ENCODE results near the gene C1QTNF6. TPM values are rescaled to one million over a fixed set of nuclear protein-coding genes. Genes with fewer than 3 reads are reported as not detected.

The C1QTNF6 gene
- total RNA-seq, 1 donor from 2014 or later = 23.2 TPM

DNA sequence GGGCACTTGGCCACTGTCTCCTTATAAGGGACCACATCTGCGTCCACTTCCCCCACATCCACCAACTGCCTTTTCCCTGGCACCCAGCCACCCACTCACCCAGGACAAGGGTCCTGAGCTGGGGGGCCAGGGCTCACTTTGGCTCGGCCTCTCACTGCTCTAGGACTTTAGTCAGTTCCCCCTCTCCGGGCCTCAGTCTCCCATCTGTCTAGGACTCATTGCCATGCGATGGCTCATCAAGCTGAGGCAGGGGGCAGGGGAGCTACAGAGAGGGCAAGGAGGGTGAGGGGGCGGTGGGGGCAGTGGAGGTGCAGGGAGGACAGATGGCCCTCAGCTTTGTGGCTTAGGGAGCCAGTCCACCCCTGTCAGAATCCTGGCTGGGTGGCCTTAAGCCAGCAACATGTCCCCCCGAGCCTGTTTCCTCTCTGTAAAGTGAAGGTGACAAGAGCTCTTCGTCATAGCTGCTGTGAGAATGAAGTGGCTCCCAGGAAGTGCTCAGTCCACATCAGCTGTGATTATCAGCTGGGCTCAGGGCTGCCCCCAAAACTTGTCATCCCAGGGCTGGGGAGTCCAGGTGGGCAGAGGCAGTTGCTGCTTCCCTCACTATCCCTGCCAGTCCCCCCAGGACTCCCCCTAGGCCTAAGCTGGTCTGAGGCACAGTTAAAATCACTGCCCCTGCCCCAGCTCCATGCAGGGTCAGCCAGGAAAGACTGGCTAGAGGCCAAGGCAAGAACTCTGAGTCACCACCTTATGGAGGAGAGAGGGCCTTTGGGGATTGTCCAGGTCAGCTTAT is 41.2 kb upstream of the C1QTNF6 start:
- TF ChIP-seq, protein P1, sequence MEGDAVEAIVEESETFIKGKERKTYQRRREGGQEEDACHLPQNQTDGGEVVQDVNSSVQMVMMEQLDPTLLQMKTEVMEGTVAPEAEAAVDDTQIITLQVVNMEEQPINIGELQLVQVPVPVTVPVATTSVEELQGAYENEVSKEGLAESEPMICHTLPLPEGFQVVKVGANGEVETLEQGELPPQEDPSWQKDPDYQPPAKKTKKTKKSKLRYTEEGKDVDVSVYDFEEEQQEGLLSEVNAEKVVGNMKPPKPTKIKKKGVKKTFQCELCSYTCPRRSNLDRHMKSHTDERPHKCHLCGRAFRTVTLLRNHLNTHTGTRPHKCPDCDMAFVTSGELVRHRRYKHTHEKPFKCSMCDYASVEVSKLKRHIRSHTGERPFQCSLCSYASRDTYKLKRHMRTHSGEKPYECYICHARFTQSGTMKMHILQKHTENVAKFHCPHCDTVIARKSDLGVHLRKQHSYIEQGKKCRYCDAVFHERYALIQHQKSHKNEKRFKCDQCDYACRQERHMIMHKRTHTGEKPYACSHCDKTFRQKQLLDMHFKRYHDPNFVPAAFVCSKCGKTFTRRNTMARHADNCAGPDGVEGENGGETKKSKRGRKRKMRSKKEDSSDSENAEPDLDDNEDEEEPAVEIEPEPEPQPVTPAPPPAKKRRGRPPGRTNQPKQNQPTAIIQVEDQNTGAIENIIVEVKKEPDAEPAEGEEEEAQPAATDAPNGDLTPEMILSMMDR (conservative IDR thresholded peaks at IDR 0.05) = no peak
- H3K27ac Mint-ChIP-seq = no peak overlapping the region
- no peaks in the 10 kb centered on the region for H3K4me1 Mint-ChIP-seq (ENCODE audit: unreplicated experiment)
- no peaks in the 10 kb centered on the region for H3K36me3 Mint-ChIP-seq
- H3K9me3 Mint-ChIP-seq = no peaks in the 10 kb centered on the region
- no peak overlapping the region for H3K4me3 Mint-ChIP-seq
- peaks cover 12% of the 10 kb centered on the region for H3K27me3 Mint-ChIP-seq
- DNase-seq (ENCODE audit: extremely low spot score, unreplicated experiment) = no peak

DNA sequence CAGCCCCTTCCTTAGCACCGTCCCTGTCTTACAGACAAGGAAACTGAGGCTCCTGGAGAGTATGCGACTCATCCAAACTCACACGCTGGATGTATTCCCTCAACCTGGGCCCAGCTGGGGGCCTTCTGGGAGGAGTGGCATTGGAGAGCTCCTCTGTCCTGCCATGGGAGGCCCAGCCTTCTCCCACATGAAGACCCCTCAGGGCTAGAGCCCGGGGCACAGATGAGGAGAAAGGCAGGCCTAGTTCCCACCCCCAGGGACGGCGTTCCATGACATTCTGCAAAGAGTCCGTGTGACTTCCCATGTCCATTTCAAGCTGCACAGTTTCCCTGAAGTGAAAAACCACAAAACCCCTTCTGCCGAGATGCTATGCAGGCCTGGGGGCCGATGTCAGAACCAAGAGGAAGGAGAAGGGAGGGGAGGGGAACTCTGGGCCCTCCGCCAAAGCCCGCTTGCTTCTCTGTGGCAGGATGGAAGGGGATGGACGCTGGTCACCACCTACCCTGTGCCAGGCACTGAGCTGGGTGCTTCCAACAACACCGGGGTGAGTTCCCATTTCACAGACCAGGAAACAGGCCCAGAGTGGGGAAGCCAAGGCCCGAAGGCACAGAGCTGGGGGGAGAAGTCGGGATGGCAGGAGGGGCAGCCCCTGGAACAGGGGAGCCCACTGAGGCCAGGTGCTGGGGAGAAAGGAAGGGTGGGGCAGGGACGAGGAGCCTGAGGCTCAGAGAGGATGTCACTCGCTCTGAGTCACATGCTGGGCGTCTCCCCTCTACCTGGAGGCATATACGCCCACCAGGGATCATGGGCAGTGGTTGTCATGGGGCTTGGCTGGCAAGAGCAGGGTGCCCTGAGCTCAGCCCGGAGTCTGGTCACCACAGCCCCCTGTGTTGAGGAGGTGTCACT is 40.3 kb upstream of the C1QTNF6 start:
- DNase-seq (ENCODE audit: extremely low spot score, unreplicated experiment) = no peak
- H3K27me3 Mint-ChIP-seq = peaks cover 17% of the 10 kb centered on the region
- no peaks in the 10 kb centered on the region for H3K9me3 Mint-ChIP-seq
- TF ChIP-seq, protein P1 (conservative IDR thresholded peaks at IDR 0.05) = no peak
- H3K4me3 Mint-ChIP-seq = no peak overlapping the region
- H3K36me3 Mint-ChIP-seq = no peaks in the 10 kb centered on the region
- H3K27ac Mint-ChIP-seq = no peak overlapping the region
- no peaks in the 10 kb centered on the region for H3K4me1 Mint-ChIP-seq (ENCODE audit: unreplicated experiment)

DNA sequence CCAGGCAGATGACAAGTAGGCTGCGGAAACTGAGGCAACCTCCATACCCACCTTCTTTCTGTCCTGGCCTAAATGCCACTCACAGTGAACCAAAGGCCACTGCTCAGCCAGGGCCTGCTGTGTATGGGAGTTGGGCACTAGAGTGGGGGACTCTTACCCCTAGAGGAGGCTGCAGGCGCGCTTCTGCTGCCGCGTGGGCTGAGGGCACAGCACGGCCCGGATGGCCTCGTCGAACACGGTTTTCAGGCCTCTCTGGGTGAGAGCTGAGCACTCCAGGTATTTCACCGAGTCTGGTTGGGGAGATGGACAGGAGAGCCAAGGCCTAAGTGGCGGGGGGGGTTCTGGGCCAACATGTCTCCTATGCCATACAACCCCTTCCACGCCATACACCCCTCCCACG is 38.5 kb upstream of the C1QTNF6 start:
- Mint-ChIP-seq H3K36me3 (no peaks in the 10 kb centered on the region), H3K4me3 (no peak overlapping the region), H3K9me3 (peaks cover 2% of the 10 kb centered on the region), H3K27me3 (peaks cover 19% of the 10 kb centered on the region), H3K27ac (no peak overlapping the region), H3K4me1 (ENCODE audit: unreplicated experiment) (no peaks in the 10 kb centered on the region)
- TF ChIP-seq, protein P1 (conservative IDR thresholded peaks at IDR 0.05) = no peak
- no peak for DNase-seq (ENCODE audit: extremely low spot score, unreplicated experiment)

DNA sequence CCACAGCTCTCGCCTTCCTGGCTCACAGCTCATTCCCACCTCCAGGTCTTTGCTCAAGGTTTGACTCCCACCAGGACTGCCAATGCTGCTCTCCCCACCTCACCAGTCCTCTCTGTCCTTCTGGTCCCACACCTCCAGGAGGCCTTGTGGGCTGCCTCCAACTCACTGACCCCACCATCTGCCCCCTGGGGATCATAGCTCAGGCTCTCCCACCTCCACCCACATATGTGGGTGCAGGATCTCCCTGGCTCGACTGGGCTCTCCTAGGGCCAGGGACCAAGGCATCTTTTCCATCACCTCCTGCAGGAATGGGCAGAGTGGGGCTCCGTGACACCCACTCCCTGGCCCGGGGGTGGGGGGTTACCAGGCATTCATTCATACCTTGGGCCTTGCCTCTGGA is 38.0 kb upstream of the C1QTNF6 start:
- DNase-seq (ENCODE audit: extremely low spot score, unreplicated experiment) = no peak
- H3K36me3 Mint-ChIP-seq = no peaks in the 10 kb centered on the region
- peaks cover 5% of the 10 kb centered on the region for H3K9me3 Mint-ChIP-seq
- H3K27me3 Mint-ChIP-seq = peaks cover 19% of the 10 kb centered on the region
- H3K27ac Mint-ChIP-seq = no peak overlapping the region
- TF ChIP-seq, protein P1 (conservative IDR thresholded peaks at IDR 0.05) = no peak
- no peak overlapping the region for H3K4me3 Mint-ChIP-seq
- H3K4me1 Mint-ChIP-seq (ENCODE audit: unreplicated experiment) = no peaks in the 10 kb centered on the region

DNA sequence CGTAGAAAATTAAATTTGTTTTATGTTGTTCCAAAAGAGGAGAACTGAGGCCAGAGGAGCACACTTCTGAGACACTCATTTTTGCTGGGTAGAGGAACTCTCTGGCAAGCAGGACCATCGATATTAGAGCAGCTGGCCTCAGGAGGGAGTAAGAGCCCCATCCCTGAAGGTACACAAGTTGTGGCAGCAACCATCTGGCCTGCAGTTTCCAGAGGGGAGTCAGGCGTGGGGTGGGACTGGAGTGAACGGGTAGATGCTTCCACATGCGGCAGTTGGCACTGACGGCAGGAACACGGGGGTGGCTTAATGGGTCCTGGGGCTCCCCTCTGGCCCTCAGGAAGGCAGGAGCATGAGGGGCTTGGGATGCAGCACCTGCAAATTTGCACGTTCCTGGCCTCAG is 37.4 kb upstream of the C1QTNF6 start:
- H3K27ac Mint-ChIP-seq = no peak overlapping the region

More for the DNA sequence above, 37.4 kb upstream of the C1QTNF6 start:
- TF ChIP-seq, protein P1 (conservative IDR thresholded peaks at IDR 0.05) = no peak
- Mint-ChIP-seq H3K27me3 (peaks cover 21% of the 10 kb centered on the region), H3K4me1 (ENCODE audit: unreplicated experiment) (no peaks in the 10 kb centered on the region), H3K4me3 (no peak overlapping the region), H3K36me3 (no peaks in the 10 kb centered on the region), H3K9me3 (peaks cover 5% of the 10 kb centered on the region)
- no peak for DNase-seq (ENCODE audit: extremely low spot score, unreplicated experiment)

Measured in type B pancreatic cell (in vitro differentiated cells).